Hepatocyte (in vitro differentiated cells): ENCODE results near the gene PREX1. TPM values are rescaled to one million over a fixed set of nuclear protein-coding genes. Genes with fewer than 3 reads are reported as not detected.
A peak's percentile ranks its signal among the peaks of the same experiment; 100 is the strongest.

Source experiments
- DNase-seq: peaks from one replicate; pipeline ENCODE4 v3.0.0-alpha.2; 2016; ENCODE audit warnings: low spot score
- H2AFZ ChIP-seq: fragments of 200-600 bp; sonication (generic); 2 replicates; pipeline ENCODE4 v1.6.0; 2016; ENCODE audit warnings: antibody characterized with exemption, mild to moderate bottlenecking
- H3K27ac ChIP-seq: fragments of 200-600 bp; sonication (generic); 2 replicates; pipeline ENCODE4 v1.5.1; 2016; ENCODE audit warnings: mild to moderate bottlenecking
- H3K27me3 ChIP-seq: fragments of 200-600 bp; sonication (generic); 2 replicates; pipeline ENCODE4 v1.6.1; 2016
- H3K36me3 ChIP-seq: fragments of 200-600 bp; sonication (generic); replicated peaks from 2 replicates; pipeline ENCODE4 v1.5.1; 2016; ENCODE audit warnings: low read depth; ENCODE audit not compliant: insufficient read depth
- H3K4me1 ChIP-seq: fragments of 200-600 bp; sonication (generic); 2 replicates; pipeline ENCODE4 v1.5.1; 2016; ENCODE audit warnings: mild to moderate bottlenecking, moderate library complexity; ENCODE audit not compliant: insufficient read depth
- H3K4me2 ChIP-seq: fragments of 200-600 bp; sonication (generic); 2 replicates; pipeline ENCODE4 v1.6.0; 2016
- H3K4me3 ChIP-seq: fragments of 200-600 bp; sonication (generic); 2 replicates; pipeline ENCODE4 v1.5.1; 2016; ENCODE audit warnings: mild to moderate bottlenecking
- H3K79me2 ChIP-seq: fragments of 200-600 bp; sonication (generic); 2 replicates; pipeline ENCODE4 v1.6.0; 2017; ENCODE audit warnings: mild to moderate bottlenecking
- H3K9me2 ChIP-seq: fragments of 200-600 bp; sonication (generic); replicated peaks from 2 replicates; pipeline ENCODE4 v1.6.0; 2017; ENCODE audit warnings: mild to moderate bottlenecking; ENCODE audit not compliant: insufficient read depth
- H3K9me3 ChIP-seq: fragments of 200-600 bp; sonication (generic); 2 replicates; pipeline ENCODE4 v1.5.1; 2016; ENCODE audit warnings: low read depth, mild to moderate bottlenecking
- H4K20me1 ChIP-seq: fragments of 200-600 bp; sonication (generic); 2 replicates; pipeline ENCODE4 v1.6.0; 2016; ENCODE audit warnings: mild to moderate bottlenecking; ENCODE audit not compliant: insufficient read depth, poor library complexity, severe bottlenecking
- CTCF ChIP-seq: fragments of 200-600 bp; sonication (generic); IDR thresholded peaks from 2 replicates; pipeline ENCODE4 v1.5.1; 2016; ENCODE audit warnings: antibody characterized with exemption, mild to moderate bottlenecking; ENCODE audit not compliant: poor library complexity
- EZH2 ChIP-seq: fragments of 200-600 bp; sonication (generic); IDR thresholded peaks from 2 replicates; pipeline ENCODE4 v1.6.1; 2016; ENCODE audit warnings: antibody characterized with exemption, mild to moderate bottlenecking, borderline replicate concordance
- EZH2phosphoT487 ChIP-seq: fragments of 200-600 bp; sonication (generic); IDR thresholded peaks from one replicate; pipeline ENCODE4 v1.6.1; 2018; ENCODE audit warnings: antibody characterized with exemption, mild to moderate bottlenecking, low read depth, moderate library complexity; ENCODE audit not compliant: unreplicated experiment, severe bottlenecking
- WGBS: methylation state at CpG from one replicate; pipeline ENCODE4 v1.1.6; 2016; ENCODE audit warnings: low lambda C conversion rate; ENCODE audit errors: missing lambda C conversion rate; 5-methylcytosine and 5-hydroxymethylcytosine counted together
- polyA plus RNA-seq: library from polyadenylated mRNA; unstranded; fragments of >200 nt; fragmentation: Nextera tagmentation; extraction: Ambion mirVana; gene quantifications from 2 replicates; pipeline ENCODE4 v1.2.1, GENCODE V29; 2016
- total RNA-seq: library from RNA; depleted of rRNA; stranded (reverse); fragments of >200 nt; gene quantifications from 2 replicates; pipeline ENCODE4 v1.2.3, GENCODE V29; 2014

Gene PREX1
- total and polyA plus RNA-seq, 2 experiments from 2014 or later: 1.8 to 2.9 TPM

- Histone ChIP-seq H3K9me3 (no peaks in the 10 kb centered on the region), H3K4me2 (no peak overlapping the region), H3K36me3 (no peaks in the 10 kb centered on the region), H3K79me2 (no peaks in the 10 kb centered on the region), H4K20me1 (no peaks in the 10 kb centered on the region), H3K4me3 (no peak overlapping the region), H3K4me1 (peaks cover 20% of the 10 kb centered on the region), H3K27ac (no peak overlapping the region), H3K9me2 (no peaks in the 10 kb centered on the region), H3K27me3 (no peaks in the 10 kb centered on the region), H2AFZ (no peak overlapping the region)
- DNase-seq: no peak
- 81% methylated on average over 11 of the region's 11 CpGs for WGBS
- TF ChIP-seq EZH2phosphoT487 (no peak), EZH2 (no peak), CTCF (no peak)
These were observed 102.8 kb downstream of the PREX1 start for GRCh38 chr20:48724891-48725554.

- peaks cover 20% of the 10 kb centered on the region for H3K4me1 ChIP-seq
- TF ChIP-seq EZH2phosphoT487 (no peak), EZH2 (no peak), CTCF (no peak)
- DNase-seq: no peak
- no peaks in the 10 kb centered on the region for H4K20me1 ChIP-seq
- H3K27me3 ChIP-seq: no peaks in the 10 kb centered on the region
- H3K9me2 ChIP-seq: no peaks in the 10 kb centered on the region
- no peaks in the 10 kb centered on the region for H3K9me3 ChIP-seq
- H2AFZ ChIP-seq: no peak overlapping the region
- H3K4me2 ChIP-seq: no peak overlapping the region
- H3K79me2 ChIP-seq: no peaks in the 10 kb centered on the region
- 62% methylated on average over 5 of the region's 5 CpGs for WGBS
- no peaks in the 10 kb centered on the region for H3K36me3 ChIP-seq
- no peak overlapping the region for H3K4me3 ChIP-seq
- H3K27ac ChIP-seq: no peak overlapping the region
These were observed 103.4 kb downstream of the PREX1 start for GRCh38 chr20:48724382-48724781.

GRCh38 chr20:48723308-48724264 lies 104.2 kb downstream of the PREX1 start:
- no peaks in the 10 kb centered on the region for H3K9me3 ChIP-seq
- H3K4me1 ChIP-seq: peaks cover 20% of the 10 kb centered on the region
- H3K79me2 ChIP-seq: no peaks in the 10 kb centered on the region
- H4K20me1 ChIP-seq: no peaks in the 10 kb centered on the region
- no peaks in the 10 kb centered on the region for H3K27me3 ChIP-seq
- H3K27ac ChIP-seq: peak overlapping the region; percentile 82
- H3K36me3 ChIP-seq: no peaks in the 10 kb centered on the region
- H3K9me2 ChIP-seq: no peaks in the 10 kb centered on the region
- H3K4me2 ChIP-seq: peak overlapping the region; percentile 33
- peak; percentile 34 for DNase-seq
- TF ChIP-seq EZH2phosphoT487 (no peak), CTCF (peak; percentile 9), EZH2 (no peak)
- no peak overlapping the region for H3K4me3 ChIP-seq
- no peak overlapping the region for H2AFZ ChIP-seq
- WGBS: 53% methylated on average over 29 of the region's 29 CpGs
